C4-2B (cell line): ENCODE data around the gene AHSP.
"Not testable (repeated sequence)": the region's sequence is repeated elsewhere in the genome, so short reads cannot be mapped to it uniquely, and the experiment has no call there.

Source experiments
- ZFX ChIP-seq: fragments of 450-650 bp; IDR thresholded peaks from 2 replicates; pipeline ENCODE4 v1.6.1; 2017
- TF ChIP-seq, protein P1 (sequence below): fragments of 450-650 bp; conservative IDR thresholded peaks from 2 replicates; pipeline ENCODE4 v1.5.1; 2017; ENCODE audit warnings: mild to moderate bottlenecking

DNA sequence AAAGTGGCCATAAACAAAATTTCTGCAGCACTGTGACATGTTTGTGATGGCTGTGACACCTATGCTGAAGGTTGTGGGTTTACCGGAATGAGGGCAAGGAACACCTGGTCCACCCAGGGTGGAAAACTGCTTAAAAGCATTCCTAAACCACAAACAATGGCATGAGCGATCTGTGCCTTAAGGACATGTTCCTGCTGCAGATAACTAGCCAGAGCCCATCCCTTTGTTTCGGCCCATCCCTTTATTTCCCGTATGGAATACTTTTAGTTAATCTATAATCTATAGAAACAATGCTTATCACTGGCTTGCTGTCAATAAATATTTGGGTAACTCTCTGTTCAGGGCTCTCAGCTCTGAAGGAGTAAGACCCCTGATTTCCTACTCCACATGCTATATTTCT, 12.1 kb downstream of the AHSP start:
- TF ChIP-seq, protein P1, sequence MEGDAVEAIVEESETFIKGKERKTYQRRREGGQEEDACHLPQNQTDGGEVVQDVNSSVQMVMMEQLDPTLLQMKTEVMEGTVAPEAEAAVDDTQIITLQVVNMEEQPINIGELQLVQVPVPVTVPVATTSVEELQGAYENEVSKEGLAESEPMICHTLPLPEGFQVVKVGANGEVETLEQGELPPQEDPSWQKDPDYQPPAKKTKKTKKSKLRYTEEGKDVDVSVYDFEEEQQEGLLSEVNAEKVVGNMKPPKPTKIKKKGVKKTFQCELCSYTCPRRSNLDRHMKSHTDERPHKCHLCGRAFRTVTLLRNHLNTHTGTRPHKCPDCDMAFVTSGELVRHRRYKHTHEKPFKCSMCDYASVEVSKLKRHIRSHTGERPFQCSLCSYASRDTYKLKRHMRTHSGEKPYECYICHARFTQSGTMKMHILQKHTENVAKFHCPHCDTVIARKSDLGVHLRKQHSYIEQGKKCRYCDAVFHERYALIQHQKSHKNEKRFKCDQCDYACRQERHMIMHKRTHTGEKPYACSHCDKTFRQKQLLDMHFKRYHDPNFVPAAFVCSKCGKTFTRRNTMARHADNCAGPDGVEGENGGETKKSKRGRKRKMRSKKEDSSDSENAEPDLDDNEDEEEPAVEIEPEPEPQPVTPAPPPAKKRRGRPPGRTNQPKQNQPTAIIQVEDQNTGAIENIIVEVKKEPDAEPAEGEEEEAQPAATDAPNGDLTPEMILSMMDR: not testable (repeated sequence)
- TF ChIP-seq ZFX: not testable (repeated sequence)
